ENCODE results near the gene TEFM. TPM values are rescaled to one million over a fixed set of nuclear protein-coding genes. Genes with fewer than 3 reads are reported as not detected.

TEFM gene
- total RNA-seq, 1 donor from 2014 or later: 17.4 TPM

DNA sequence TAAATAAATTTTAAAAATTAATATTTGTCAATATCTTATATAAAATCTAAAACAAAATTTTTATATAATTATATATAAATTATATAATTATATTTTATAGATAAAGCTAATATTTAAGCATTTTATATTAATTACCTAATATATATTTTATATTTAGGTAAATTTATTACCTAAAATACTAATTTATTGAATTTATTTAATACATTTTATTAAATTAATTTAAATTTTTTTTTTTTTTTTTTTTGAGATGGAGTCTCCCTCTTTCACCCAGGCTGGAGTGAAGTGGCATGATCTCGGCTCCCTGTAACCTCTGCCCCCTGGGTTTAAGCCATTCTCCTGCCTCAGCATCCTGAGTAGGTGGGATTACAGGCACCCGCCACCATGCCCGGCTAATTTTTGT lies 51.9 kb downstream of the TEFM start:
- Mint-ChIP-seq H3K36me3 (peaks cover 29% of the 10 kb centered on the region), H3K9me3 (no peaks in the 10 kb centered on the region), H3K27ac (no peak overlapping the region), H3K4me3 (no peak overlapping the region), H3K4me1 (no peaks in the 10 kb centered on the region), H3K27me3 (ENCODE audit: insufficient read depth, low read depth) (no peaks in the 10 kb centered on the region)
- Histone ChIP-seq H3K9me3 (ENCODE audit: low read depth) (no peaks in the 10 kb centered on the region), H3K36me3 (peaks cover 18% of the 10 kb centered on the region), H3K9ac (no peak overlapping the region), H3K4me3 (no peak overlapping the region), H3K4me2 (no peak overlapping the region), H3K27ac (no peak overlapping the region), H2AFZ (replicated peaks) (no peak overlapping the region), H3K27me3 (no peaks in the 10 kb centered on the region), H3F3A (ENCODE audit: low read depth) (peaks cover 8% of the 10 kb centered on the region), H3K4me1 (no peaks in the 10 kb centered on the region), H3K79me2 (ENCODE audit: low read depth) (no peaks in the 10 kb centered on the region), H4K20me1 (ENCODE audit: low read depth) (no peaks in the 10 kb centered on the region)
- DNase-seq (ENCODE audit: low spot score): no peak
- TF ChIP-seq EZH2 (IDR thresholded peaks at IDR 0.05) (no peak), EZH2phosphoT487 (IDR thresholded peaks at IDR 0.05) (no peak)
- TF ChIP-seq, protein P1, sequence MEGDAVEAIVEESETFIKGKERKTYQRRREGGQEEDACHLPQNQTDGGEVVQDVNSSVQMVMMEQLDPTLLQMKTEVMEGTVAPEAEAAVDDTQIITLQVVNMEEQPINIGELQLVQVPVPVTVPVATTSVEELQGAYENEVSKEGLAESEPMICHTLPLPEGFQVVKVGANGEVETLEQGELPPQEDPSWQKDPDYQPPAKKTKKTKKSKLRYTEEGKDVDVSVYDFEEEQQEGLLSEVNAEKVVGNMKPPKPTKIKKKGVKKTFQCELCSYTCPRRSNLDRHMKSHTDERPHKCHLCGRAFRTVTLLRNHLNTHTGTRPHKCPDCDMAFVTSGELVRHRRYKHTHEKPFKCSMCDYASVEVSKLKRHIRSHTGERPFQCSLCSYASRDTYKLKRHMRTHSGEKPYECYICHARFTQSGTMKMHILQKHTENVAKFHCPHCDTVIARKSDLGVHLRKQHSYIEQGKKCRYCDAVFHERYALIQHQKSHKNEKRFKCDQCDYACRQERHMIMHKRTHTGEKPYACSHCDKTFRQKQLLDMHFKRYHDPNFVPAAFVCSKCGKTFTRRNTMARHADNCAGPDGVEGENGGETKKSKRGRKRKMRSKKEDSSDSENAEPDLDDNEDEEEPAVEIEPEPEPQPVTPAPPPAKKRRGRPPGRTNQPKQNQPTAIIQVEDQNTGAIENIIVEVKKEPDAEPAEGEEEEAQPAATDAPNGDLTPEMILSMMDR (IDR thresholded peaks at IDR 0.05): no peak

Small RNA genes within 50 kb of the gene (small RNA-seq; reads per million reads assigned to genes)
- gene RNU6-298P: not detected

Other genes starting within 250 kb of the TEFM start
- 27.0 and 43.8 TPM in 2 replicates for gene CRLF3, start 81.5 kb downstream of the TEFM start, total RNA-seq (ENCODE audit: low replicate concordance)
- gene ATAD5, start 74.3 kb downstream of the TEFM start, total RNA-seq (ENCODE audit: low replicate concordance): 27.3 and 36.2 TPM in 2 replicates
- 0.99 and 1.3 TPM in 2 replicates for gene ADAP2, start 15.7 kb upstream of the TEFM start, total RNA-seq (ENCODE audit: low replicate concordance)
- gene RNF135, start 64.8 kb upstream of the TEFM start, total RNA-seq (ENCODE audit: low replicate concordance): 4.2 and 9.8 TPM in 2 replicates
- 51.1 and 54.8 TPM in 2 replicates for gene NF1, start 188.7 kb upstream of the TEFM start, total RNA-seq (ENCODE audit: low replicate concordance)